ENCODE results near the gene DCP1A. TPM values are rescaled to one million over a fixed set of nuclear protein-coding genes. Genes with fewer than 3 reads are reported as not detected.
A peak's percentile ranks its signal among the peaks of the same experiment; 100 is the strongest.

DCP1A gene
- total and polyA plus RNA-seq, 9 of the 15 experiments (the other 6 are each of a cell fraction or from before 2014, with no cell fraction given) = 6.6 to 33.7 (median 13.3) TPM

GRCh38 chr3:53269888-53270880, 77.2 kb downstream of the DCP1A start (continued):
- peak in 1 of 3 experiments; percentile 8; a peak in 1 of 6 replicates for TF ChIP-seq CTCF (IDR thresholded peaks at IDR 0.05 in 2 of 3, conservative IDR thresholded peaks at IDR 0.05 in 1 of 3; ENCODE audit: insufficient read depth in 2 of 3, low read depth in 1 of 3, low read length in 3 of 3)
- TF ChIP-seq GTF2E2 (tag; IDR thresholded peaks at IDR 0.05) = 0 out of 2 replicates have a peak, but pooled peaks have one; percentile 30
- TF ChIP-seq ELF4 (CRISPR knock-in tag; IDR thresholded peaks at IDR 0.05) = no peak
- TF ChIP-seq, protein P1, sequence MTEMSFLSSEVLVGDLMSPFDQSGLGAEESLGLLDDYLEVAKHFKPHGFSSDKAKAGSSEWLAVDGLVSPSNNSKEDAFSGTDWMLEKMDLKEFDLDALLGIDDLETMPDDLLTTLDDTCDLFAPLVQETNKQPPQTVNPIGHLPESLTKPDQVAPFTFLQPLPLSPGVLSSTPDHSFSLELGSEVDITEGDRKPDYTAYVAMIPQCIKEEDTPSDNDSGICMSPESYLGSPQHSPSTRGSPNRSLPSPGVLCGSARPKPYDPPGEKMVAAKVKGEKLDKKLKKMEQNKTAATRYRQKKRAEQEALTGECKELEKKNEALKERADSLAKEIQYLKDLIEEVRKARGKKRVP (CRISPR knock-in tag; IDR thresholded peaks at IDR 0.05) = peak; percentile 48; the same call in 1 of the 2 replicates
- peak; percentile 23 to 61; a peak in 2 of 4 replicates for TF ChIP-seq MAZ (CRISPR knock-in tag; conservative IDR thresholded peaks at IDR 0.05 in 1 of 2, IDR thresholded peaks at IDR 0.05 in 1 of 2)
- no peak for TF ChIP-seq ZNF253 (CRISPR knock-in tag; conservative IDR thresholded peaks at IDR 0.05)
- 0 out of 2 replicates have a peak, but pooled peaks have one; percentile 14 for TF ChIP-seq MBD2 (IDR thresholded peaks at IDR 0.05; ENCODE audit: borderline replicate concordance, low read depth)
- peak; percentile 70 for TF ChIP-seq NFRKB (IDR thresholded peaks at IDR 0.05; ENCODE audit: low read depth)
- TF ChIP-seq FOSL1 (tag; conservative IDR thresholded peaks at IDR 0.05) = peak; percentile 69
- TF ChIP-seq CC2D1A (IDR thresholded peaks at IDR 0.05) = no peak
- TF ChIP-seq, protein P2, sequence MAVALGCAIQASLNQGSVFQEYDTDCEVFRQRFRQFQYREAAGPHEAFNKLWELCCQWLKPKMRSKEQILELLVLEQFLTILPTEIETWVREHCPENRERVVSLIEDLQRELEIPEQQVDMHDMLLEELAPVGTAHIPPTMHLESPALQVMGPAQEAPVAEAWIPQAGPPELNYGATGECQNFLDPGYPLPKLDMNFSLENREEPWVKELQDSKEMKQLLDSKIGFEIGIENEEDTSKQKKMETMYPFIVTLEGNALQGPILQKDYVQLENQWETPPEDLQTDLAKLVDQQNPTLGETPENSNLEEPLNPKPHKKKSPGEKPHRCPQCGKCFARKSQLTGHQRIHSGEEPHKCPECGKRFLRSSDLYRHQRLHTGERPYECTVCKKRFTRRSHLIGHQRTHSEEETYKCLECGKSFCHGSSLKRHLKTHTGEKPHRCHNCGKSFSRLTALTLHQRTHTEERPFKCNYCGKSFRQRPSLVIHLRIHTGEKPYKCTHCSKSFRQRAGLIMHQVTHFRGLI (CRISPR knock-in tag; IDR thresholded peaks at IDR 0.05) = peak; percentile 55
- TF ChIP-seq EZH2 (IDR thresholded peaks at IDR 0.05; ENCODE audit: borderline replicate concordance, low read depth, low read length) = no peak
- peak; percentile 98 for TF ChIP-seq BACH1 (tag; IDR thresholded peaks at IDR 0.05)
- no peak for TF ChIP-seq SMC3 (conservative IDR thresholded peaks at IDR 0.05; ENCODE audit: insufficient read depth, low read depth, low read length)
- TF ChIP-seq KDM5B (IDR thresholded peaks at IDR 0.05; ENCODE audit: insufficient replicate concordance, low read depth, low read length) = peak; percentile 43
- no peak for TF ChIP-seq GABPB1 (CRISPR knock-in tag; IDR thresholded peaks at IDR 0.05)
- TF ChIP-seq SAFB (IDR thresholded peaks at IDR 0.05; ENCODE audit: borderline replicate concordance, low read depth, low read length) = no peak
- 0 out of 2 replicates have a peak, but pooled peaks have one; percentile 4 for TF ChIP-seq MECOM (CRISPR knock-in tag; IDR thresholded peaks at IDR 0.05)
- 0 out of 2 replicates have a peak, but pooled peaks have one; percentile 20 for TF ChIP-seq PYGO2 (tag; IDR thresholded peaks at IDR 0.05)
- peak; percentile 79 for TF ChIP-seq CXXC5 (CRISPR knock-in tag; IDR thresholded peaks at IDR 0.05)

All from K562 (cell line).